ENCODE data around the gene ANKRD53. TPM values are rescaled to one million over a fixed set of nuclear protein-coding genes. Genes with fewer than 3 reads are reported as not detected.
A peak's percentile ranks its signal among the peaks of the same experiment; 100 is the strongest.

ANKRD53 gene
- total and polyA plus RNA-seq, 4 donors, result 0.63 to 2.5 (median 0.76) TPM

DNA sequence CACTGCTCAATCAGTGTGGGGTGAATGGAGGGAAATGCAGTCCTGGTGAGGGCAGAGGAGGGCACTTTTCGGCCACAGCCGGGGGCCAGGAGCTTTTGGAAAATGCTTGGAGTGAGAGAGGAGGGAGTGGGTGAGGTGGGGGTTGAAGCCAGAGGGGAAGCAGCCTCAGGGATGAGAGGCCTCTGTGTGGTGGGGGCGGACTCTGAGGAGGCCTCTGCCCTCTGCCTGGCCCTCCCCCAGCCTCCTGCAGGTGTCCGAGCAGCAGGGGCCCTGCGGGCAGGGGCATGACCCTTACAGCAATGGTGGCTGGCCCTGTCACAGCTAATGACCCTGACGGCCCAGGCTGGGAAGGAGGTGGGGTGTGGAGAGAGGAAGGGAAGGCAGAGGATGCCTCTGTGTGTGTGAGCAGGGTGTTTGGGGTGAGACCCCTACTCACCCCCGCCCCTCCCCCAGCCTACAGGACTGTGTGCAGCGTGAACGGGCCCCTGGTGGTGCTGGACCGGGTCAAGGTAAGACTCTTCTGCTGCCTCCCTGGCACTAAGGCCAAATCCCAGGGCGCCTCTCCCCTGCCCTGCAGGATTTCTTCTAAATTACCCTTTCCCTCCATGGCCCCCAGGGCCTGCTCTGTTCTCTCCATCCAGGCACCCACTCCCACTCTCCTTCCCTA is 35.1 kb upstream of the ANKRD53 start:
- no peaks in the 10 kb centered on the region for H3K36me3 ChIP-seq (ENCODE audit: control insufficient read depth in 4 of 4, insufficient read depth in 4 of 4, low read length in 4 of 4)
- H3K4me1 ChIP-seq (ENCODE audit: control insufficient read depth in 5 of 5, insufficient read depth in 5 of 5, low read length in 5 of 5), result peaks cover 0 to 2% (median 0%) of the 10 kb centered on the region in 5 donors
- WGBS, 2 donors, result 82 to 86% methylated on average over 8 to 11 of the region's 11 CpGs
- ATAC-seq (ENCODE audit: insufficient read depth, low FRiP score) (no peak), DNase-seq (peak in 1 of 3 donors; percentile 9)
- H3K9ac ChIP-seq (ENCODE audit: insufficient read depth in 1 of 2, low read length in 2 of 2), result no peak overlapping the region
- no peak overlapping the region for H3K27ac ChIP-seq (ENCODE audit: low read depth in 1 of 2, low read length in 1 of 2)
- TF ChIP-seq, protein P1, sequence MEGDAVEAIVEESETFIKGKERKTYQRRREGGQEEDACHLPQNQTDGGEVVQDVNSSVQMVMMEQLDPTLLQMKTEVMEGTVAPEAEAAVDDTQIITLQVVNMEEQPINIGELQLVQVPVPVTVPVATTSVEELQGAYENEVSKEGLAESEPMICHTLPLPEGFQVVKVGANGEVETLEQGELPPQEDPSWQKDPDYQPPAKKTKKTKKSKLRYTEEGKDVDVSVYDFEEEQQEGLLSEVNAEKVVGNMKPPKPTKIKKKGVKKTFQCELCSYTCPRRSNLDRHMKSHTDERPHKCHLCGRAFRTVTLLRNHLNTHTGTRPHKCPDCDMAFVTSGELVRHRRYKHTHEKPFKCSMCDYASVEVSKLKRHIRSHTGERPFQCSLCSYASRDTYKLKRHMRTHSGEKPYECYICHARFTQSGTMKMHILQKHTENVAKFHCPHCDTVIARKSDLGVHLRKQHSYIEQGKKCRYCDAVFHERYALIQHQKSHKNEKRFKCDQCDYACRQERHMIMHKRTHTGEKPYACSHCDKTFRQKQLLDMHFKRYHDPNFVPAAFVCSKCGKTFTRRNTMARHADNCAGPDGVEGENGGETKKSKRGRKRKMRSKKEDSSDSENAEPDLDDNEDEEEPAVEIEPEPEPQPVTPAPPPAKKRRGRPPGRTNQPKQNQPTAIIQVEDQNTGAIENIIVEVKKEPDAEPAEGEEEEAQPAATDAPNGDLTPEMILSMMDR (IDR thresholded peaks at IDR 0.05; ENCODE audit: control extremely low read depth, extremely low read depth), result no peak
- H3K9me3 ChIP-seq (ENCODE audit: control insufficient read depth in 4 of 4, insufficient read depth in 3 of 4, low read length in 3 of 4), result no peaks in the 10 kb centered on the region
- H3K4me3 ChIP-seq, result no peak overlapping the region
- H3K27me3 ChIP-seq (ENCODE audit: control insufficient read depth in 3 of 3, insufficient read depth in 3 of 3, low read length in 2 of 3), result peaks cover 0 to 36% (median 17%) of the 10 kb centered on the region in 3 donors

DNA sequence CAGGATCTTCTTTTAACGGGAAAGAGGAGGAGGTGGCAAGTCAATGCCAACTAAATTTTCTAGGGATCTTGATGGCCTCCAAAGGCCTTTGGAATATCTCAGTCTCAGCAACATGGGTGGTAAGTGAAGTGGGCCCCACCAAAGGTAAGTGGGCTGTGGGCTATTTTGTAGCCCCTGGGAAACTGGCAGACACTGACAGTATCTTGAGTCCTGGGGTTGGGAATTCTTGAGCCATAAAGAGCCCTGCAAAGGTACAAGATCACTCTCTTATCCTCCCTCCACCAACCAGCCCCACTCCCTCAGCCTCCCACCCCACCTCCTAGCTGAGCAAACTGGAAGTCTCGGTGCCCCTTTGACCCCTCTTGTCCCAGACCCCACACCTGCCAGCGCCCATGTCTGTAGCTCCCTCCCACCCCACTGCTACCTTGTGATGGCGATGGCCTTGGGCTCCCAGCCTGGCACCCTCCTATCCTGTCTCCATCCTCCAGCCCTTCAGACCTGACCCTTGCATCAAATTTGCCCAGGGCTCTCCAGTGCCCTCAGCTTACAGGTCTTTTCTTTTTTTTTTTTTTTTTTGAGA is 34.2 kb upstream of the ANKRD53 start:
- H3K27ac ChIP-seq (ENCODE audit: low read depth in 1 of 2, low read length in 1 of 2), result no peak overlapping the region
- ATAC-seq (ENCODE audit: insufficient read depth, low FRiP score) (no peak), DNase-seq (peak in 1 of 3 donors; percentile 9)
- no peaks in the 10 kb centered on the region for H3K9me3 ChIP-seq (ENCODE audit: control insufficient read depth in 4 of 4, insufficient read depth in 3 of 4, low read length in 3 of 4)
- H3K9ac ChIP-seq (ENCODE audit: insufficient read depth in 1 of 2, low read length in 2 of 2), result no peak overlapping the region
- TF ChIP-seq, protein P1 (IDR thresholded peaks at IDR 0.05; ENCODE audit: control extremely low read depth, extremely low read depth), result no peak
- 80 to 88% methylated on average over 4 of the region's 4 CpGs for WGBS, 2 donors
- H3K27me3 ChIP-seq (ENCODE audit: control insufficient read depth in 3 of 3, insufficient read depth in 3 of 3, low read length in 2 of 3), result peaks cover 0 to 39% (median 17%) of the 10 kb centered on the region in 3 donors
- no peaks in the 10 kb centered on the region for H3K36me3 ChIP-seq (ENCODE audit: control insufficient read depth in 4 of 4, insufficient read depth in 4 of 4, low read length in 4 of 4)
- no peak overlapping the region for H3K4me3 ChIP-seq
- H3K4me1 ChIP-seq (ENCODE audit: control insufficient read depth in 5 of 5, insufficient read depth in 5 of 5, low read length in 5 of 5), result peaks cover 0 to 6% (median 0%) of the 10 kb centered on the region in 5 donors

DNA sequence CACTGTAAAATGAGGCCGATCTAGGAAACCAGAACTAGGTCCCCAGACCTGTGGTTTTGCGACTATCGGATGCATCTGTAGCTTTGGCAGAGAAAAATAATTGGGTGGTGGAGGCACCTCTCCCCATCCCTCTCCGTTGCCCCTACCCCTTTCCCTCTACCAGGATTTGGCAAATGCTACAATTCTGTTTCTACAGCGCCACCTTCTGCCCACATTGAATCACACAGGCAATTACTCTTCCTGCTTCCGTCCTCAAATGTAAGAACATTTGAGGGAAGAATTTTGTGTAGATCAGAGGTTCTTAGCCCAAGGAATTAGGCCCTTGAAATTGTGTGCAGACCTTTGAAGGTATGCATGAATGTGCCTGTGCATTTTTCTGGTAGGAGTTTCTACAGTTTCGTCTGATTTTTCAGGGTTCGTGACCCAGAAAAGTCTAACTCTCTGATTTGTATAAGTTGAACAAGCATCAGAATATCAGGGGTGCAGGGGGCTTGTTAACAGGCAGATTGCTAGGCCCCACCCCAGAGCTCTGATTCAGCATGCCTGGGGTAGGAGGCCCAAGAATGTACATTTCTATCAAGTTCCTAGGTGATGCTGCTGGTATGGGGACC is 31.5 kb upstream of the ANKRD53 start:
- TF ChIP-seq, protein P1 (IDR thresholded peaks at IDR 0.05; ENCODE audit: control extremely low read depth, extremely low read depth), result peak; percentile 57
- peak; percentile 67 to 81 (median 71) for DNase-seq
- WGBS, 2 donors, result 17 to 20% methylated on average over 8 of the region's 8 CpGs
- Histone ChIP-seq H3K9ac (ENCODE audit: insufficient read depth in 1 of 2, low read length in 2 of 2) (no peak overlapping the region), H3K4me1 (ENCODE audit: control insufficient read depth in 5 of 5, insufficient read depth in 5 of 5, low read length in 5 of 5) (peaks cover 0 to 6% (median 0%) of the 10 kb centered on the region in 5 donors), H3K27ac (ENCODE audit: low read depth in 1 of 2, low read length in 1 of 2) (no peak overlapping the region), H3K27me3 (ENCODE audit: control insufficient read depth in 3 of 3, insufficient read depth in 3 of 3, low read length in 2 of 3) (peaks cover 0 to 46% (median 19%) of the 10 kb centered on the region in 3 donors), H3K4me3 (no peak overlapping the region), H3K36me3 (ENCODE audit: control insufficient read depth in 4 of 4, insufficient read depth in 4 of 4, low read length in 4 of 4) (no peaks in the 10 kb centered on the region), H3K9me3 (ENCODE audit: control insufficient read depth in 4 of 4, insufficient read depth in 3 of 4, low read length in 3 of 4) (no peaks in the 10 kb centered on the region)
- ATAC-seq (ENCODE audit: insufficient read depth, low FRiP score), result no peak

Measured in lung (tissue), 12 donors.